ENCODE measurements around the gene CD1D.
A peak's percentile ranks its signal among the peaks of the same experiment; 100 is the strongest.
"Not testable (repeated sequence)": the region's sequence is repeated elsewhere in the genome, so short reads cannot be mapped to it uniquely, and the experiment has no call there.

Gene CD1D

DNA sequence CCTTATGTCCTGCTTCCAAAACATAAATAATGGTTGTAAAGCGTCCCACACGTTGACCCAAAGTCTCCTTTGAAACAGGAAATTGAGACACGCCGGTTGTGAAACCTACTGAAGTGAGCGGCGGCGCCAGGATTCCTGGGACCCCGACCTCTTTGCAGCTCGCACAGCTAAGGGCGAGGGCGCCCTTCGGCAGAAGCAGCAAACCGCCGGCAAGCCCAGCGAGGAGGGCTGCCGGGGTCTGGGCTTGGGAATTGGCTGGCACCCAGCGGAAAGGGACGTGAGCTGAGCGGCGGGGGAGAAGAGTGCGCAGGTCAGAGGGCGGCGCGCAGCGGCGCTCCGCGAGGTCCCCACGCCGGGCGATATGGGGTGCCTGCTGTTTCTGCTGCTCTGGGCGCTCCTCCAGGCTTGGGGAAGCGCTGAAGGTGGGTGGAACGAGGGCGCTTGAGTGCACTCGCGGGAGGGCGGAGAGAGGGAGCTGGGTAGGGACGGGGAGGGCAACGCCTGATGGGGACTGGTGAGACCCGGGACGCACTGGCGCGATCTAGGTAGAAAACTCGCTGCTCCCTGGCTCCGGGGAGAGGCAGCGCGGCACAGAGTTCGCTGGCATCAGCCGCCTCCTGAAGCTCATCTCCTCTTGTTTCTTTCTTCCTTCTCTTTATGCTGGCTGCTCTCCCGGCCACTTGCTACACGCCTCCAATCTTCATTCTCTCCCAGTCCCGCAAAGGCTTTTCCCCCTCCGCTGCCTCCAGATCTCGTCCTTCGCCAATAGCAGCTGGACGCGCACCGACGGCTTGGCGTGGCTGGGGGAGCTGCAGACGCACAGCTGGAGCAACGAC, at the start of gene CD1D:
TSS of gene CD1D (plus strand) at position 155 of the 836 bp plus-strand sequence. CDS start at position 362, 207 bp downstream.
- DNase-seq (ENCODE audit: low read depth): peak; percentile 9

DNA sequence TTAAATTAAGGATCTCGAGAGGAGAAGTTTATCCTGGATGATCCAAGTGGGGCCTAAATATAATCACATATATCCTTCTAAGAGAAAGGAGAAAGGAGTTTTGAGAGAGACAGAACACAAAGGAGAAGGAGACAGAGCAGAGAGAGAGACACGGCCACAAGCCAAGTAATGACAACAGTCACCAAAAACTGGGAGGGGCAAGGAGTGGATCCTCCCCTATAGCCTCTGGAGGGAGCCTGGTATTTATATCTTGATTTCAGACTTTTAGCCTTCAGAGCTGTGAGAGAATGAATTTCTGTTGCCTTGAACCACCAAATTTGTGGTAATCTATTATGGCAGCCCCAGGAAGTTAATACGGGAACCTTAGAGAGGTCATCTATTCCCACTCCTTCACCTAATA, 49.5 kb upstream of the CD1D start:
- DNase-seq (ENCODE audit: low read depth): no peak

DNA sequence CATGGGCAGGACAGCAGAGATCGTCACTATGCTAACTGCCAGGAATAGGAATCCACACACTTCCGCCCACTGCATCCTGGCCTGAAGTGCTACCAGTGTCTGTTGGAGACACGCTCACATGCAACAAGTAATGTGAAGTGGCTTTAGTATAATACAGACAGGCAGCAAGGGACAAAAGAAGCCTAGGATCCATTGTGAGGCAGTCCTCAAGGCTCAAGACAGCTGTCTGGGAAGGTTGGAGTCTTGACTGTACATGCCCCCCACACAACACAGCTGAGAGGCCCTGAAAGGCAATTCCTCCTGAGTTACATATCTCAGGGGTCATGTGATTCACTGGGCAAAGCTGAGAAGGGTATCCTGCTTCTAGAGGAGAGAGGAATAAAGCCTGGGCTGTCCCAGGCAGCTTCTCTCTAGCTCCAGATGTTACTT, 39.9 kb upstream of the CD1D start:
- DNase-seq (ENCODE audit: low read depth): no peak

- DNase-seq (ENCODE audit: low read depth): peak; percentile 24
Measured at GRCh38 chr1:158145173-158145719, 35.4 kb upstream of the CD1D start.

DNA sequence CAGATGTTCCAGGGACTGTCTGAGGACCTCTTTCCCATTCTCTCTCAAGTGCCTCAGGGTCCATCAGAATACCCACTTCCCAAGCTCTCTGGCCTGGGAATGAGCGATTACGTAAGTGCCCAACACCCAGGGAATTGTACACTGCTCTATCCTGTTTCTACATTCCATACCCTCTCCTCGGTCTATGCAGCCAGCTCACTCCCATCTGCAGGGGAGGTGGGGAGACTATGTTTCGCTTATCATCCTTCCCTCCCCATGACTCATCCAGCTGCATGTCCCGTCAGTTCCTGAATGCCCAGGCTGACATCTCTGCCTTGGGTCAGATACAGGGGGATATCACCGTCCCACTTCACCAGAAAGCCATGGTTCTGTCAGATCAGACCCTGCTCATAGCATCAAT, 34.5 kb upstream of the CD1D start:
- peak; percentile 79 for DNase-seq (ENCODE audit: low read depth)

DNA sequence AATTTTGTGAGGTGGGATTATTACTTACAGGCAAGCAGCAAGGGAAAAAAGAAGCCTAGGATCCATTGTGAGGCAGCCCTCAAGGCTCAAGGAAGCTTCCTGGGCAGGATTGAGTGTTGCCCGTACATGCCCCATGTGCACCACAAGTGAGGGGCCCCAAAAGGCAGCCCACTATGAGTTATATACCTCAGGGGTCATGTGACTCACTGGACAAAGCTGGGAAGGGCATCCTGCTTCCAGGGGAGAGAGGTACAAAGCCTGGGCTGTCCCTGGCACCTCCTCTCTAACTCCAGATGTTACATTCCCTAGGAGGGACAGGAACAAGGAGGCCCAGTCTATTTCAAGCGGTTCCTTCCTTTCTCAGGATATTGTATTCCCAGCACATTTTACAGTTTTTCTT, 34.0 kb upstream of the CD1D start:
- DNase-seq (ENCODE audit: low read depth): no peak

DNA sequence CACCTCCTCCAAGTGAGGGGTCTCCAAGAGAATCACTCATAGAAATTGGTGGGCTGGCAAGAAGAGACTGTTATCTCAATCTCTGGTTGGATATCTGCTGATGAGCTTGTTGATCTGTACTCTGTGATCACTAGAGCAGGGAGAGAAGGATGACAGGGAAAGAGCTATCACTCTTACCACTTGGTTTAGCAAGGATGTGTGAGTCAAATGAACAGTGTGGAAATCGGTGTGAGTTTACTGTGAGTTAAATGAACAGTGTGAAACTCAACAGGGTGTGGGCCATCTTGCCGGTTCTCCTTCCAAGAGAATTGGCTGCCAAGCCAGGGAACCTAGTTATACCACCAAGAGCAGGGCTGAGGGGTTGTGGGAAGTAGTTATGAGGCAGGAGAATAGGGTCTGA, 33.3 kb upstream of the CD1D start:
- DNase-seq (ENCODE audit: low read depth): peak; percentile 18

DNA sequence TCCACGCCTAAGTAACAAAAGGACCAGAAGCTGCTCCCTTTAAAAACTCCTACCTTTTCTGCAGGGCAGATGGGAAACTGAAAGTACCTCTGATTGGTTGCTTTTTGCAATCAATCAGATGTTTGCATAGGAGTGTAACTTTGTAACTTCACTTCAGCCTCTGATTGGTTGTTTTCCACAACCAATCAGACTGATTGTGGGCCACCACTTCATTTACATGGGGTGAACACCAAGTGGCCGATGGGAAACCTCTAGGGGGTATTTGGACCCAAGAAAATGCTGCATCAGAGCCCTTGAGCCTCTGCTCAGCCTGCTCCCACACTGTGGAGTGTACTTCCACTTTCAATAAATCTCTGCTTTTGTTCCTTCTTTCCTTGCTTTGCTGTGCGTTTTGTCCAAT, 32.8 kb upstream of the CD1D start:
- DNase-seq (ENCODE audit: low read depth): no peak

GRCh38 chr1:158148468-158148867, 32.2 kb upstream of the CD1D start:
- no peak for DNase-seq (ENCODE audit: low read depth)

- DNase-seq (ENCODE audit: low read depth): no peak
Measured at GRCh38 chr1:158149175-158149574, 31.5 kb upstream of the CD1D start.

DNA sequence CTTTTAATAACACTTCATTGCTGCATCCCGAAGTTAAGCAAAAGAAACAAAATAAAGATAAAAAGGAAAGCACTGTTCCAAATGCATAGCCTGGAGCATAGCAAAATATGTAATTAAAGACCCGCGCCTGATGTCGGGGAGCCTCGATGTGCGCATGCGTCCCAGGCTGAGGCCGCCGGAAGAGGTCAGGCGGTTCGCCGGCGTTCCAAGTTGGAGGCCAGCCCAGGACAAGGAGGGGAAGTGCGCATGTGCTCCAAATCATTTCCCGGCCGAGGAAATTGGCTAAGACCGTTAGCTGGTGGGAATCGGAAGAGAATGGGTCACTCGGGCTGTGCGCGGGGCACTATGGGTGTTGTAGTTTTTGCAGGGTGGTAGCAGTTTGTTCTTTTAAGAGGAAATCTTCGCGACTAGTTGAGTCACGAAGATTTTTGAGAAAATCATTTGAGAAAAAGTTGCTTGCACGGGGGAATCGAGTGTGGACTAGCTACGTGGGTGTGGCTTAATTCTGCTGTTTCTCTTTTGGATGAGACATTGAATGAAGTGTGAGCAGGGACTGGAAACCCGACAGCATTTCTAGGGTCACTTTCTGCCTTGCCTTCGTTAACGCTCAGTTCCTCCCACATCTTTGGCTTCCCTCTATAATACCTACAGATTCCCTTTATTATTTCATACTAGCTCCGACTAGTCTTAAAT, 31.0 kb upstream of the CD1D start:
- peak; percentile 94 for DNase-seq (ENCODE audit: low read depth)

DNA sequence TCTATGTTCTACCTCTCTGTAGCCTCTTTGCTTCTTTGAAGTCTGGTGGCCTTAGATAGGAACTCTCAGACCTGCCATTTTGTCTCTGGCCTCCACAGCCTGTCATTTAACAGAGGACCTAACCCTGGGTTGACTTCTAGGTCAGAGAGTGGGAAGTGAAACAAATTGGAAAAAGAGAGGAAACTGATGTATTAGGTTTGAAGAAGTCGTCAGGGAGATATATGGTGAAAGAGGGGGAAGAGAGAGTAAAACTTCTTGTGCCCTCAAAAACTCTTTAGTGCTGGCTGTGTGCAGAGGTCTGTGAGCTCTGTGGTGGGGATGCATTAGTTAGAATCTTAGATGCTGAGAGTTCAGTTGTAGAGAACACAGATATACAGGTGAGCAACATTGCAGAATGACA, 30.2 kb upstream of the CD1D start:
- no peak for DNase-seq (ENCODE audit: low read depth)

- no peak for DNase-seq (ENCODE audit: low read depth)
Measured at GRCh38 chr1:158153179-158153578, 27.5 kb upstream of the CD1D start.

GRCh38 chr1:158153746-158154444, 26.8 kb upstream of the CD1D start:
- DNase-seq (ENCODE audit: low read depth): no peak

DNA sequence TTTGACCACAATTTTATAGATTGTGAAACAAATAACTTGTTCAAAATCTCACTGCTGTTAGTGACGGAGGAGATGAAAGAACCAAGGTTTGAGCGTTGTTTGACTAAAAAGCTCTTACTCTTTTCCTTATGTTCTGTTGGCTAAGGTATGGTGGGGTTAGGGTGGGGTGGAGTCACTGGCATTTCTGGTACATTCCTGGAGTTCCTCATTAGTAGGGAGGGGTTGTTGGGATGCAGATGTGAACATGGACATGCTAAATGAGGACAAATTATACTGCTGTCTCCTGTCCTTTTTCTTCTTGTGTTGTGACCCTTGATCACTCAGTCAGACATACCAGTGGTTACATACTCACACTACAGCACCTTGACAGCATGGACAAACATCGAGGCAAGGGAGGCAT, 26.2 kb upstream of the CD1D start:
- DNase-seq (ENCODE audit: low read depth): no peak

DNA sequence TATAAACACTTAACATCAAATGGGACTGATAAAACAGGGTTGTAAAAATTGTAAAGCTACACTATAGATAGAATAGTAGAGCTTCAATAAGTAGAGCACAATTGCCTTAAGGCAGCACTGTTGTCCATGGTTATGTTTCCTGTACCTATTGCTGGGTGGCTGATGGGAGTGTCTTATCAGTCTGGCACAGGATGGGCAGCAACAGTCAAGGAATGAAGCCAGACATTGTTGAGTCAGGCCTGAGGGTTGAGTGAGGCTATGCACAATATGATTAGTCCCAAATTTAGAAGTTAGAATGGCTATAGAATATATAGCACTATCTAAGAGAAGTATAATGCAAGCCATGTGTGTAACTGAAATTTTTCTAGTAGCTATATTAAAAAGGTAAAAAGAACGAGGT, 25.0 kb upstream of the CD1D start:
- DNase-seq (ENCODE audit: low read depth): no peak

DNA sequence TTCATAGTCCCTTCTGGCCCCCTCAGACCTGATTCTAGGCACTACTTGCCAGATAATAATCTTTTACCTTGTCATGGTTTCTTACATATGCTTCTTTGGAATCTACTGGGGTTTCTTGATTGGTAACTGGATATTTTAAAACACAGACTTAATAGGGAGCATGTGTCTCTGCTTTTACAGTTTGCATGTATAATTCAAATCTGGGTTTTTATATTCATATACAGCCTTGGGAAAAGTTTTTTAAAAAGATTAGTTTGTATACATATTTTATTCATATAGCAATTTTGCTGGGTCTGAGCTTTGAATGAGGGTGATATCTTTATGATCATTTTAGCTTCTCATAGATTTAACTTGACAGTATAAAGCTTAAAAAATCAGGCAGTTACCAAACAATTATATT, 21.1 kb upstream of the CD1D start:
- DNase-seq (ENCODE audit: low read depth): no peak

DNA sequence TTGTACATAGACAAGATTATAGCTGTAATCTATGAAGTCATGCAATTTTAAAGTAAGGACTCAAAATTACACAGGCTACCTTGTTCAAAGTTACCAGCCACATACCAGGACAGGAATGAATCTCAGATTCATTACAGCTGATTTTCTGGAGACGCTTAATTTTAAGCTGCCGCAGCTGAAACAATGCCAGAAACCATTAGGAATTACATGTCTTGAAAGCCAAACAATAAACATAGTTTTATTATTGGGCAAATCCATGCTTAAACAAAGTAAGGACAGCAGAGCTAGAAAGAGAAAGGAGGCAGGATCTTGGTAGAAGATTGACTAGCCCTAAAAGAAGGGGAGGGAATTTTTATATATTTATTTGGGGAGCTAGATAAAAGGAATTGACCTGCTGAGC, 19.2 kb upstream of the CD1D start:
- no peak for DNase-seq (ENCODE audit: low read depth)

DNA sequence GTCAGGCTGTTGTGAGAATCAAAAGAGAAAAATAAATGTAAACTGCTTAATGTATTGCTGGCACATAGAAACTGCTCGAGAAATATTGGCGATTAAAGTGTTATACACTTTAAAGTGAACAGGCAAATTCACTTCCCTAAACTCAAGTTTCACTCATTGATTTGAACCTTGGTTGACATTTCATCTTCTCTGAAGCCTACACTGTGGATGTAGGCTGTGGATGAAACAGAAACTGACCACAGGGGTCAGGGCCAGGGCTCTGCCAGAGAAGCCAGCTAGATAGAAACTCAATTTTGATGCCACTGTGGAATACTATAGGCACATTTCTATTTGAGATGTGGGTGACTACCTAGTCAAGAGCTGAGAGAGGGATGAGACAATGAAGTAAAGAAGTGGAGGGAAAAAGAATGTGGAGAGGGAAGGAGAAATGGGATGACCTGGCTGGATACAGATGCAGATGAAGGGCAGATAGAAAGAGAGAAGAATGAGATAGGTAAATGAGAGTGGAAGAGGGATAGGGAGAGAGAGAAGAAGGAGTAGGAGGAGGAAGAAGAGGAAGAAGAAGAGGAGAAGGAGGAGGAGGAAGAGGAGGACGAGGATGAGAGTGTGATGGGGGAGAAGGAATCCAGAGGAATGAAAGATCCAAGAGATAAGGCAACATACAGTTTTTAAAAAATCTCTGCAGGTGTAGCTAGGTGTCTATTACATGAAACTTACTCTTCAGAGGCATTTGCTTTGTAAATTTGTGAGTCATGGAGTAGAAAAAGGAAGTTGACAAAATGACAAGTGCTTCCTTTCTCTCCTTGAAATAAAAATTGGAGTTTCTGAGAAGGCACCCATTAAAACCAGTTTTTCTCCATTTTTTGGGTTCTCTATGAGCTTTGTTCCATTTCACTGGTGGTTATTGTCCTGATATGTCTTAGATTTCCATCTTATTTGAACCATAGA, 17.4 kb upstream of the CD1D start:
- no peak for DNase-seq (ENCODE audit: low read depth)

GRCh38 chr1:158169105-158169504, 11.6 kb upstream of the CD1D start:
- DNase-seq (ENCODE audit: low read depth): no peak

- DNase-seq (ENCODE audit: low read depth): not testable (repeated sequence)
Measured at GRCh38 chr1:158175915-158176314, 4.8 kb upstream of the CD1D start.

Measured in amniotic epithelial cell (primary cell).